ENCODE results near the gene ACSL3. TPM values are rescaled to one million over a fixed set of nuclear protein-coding genes. Genes with fewer than 3 reads are reported as not detected.

ACSL3 gene
- total and polyA plus RNA-seq, 3 donors from 2014 or later = 66.7 to 96.6 (median 87.4) TPM

- H3K9me3 ChIP-seq = no peaks in the 10 kb centered on the region
- WGBS, 2 donors = 64 to 72% methylated on average over 9 of the region's 9 CpGs
- TF ChIP-seq, protein P1, sequence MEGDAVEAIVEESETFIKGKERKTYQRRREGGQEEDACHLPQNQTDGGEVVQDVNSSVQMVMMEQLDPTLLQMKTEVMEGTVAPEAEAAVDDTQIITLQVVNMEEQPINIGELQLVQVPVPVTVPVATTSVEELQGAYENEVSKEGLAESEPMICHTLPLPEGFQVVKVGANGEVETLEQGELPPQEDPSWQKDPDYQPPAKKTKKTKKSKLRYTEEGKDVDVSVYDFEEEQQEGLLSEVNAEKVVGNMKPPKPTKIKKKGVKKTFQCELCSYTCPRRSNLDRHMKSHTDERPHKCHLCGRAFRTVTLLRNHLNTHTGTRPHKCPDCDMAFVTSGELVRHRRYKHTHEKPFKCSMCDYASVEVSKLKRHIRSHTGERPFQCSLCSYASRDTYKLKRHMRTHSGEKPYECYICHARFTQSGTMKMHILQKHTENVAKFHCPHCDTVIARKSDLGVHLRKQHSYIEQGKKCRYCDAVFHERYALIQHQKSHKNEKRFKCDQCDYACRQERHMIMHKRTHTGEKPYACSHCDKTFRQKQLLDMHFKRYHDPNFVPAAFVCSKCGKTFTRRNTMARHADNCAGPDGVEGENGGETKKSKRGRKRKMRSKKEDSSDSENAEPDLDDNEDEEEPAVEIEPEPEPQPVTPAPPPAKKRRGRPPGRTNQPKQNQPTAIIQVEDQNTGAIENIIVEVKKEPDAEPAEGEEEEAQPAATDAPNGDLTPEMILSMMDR (IDR thresholded peaks at IDR 0.05) = no peak
- no peak for TF ChIP-seq POLR2A (IDR thresholded peaks at IDR 0.05)
- no peak overlapping the region for H3K27ac ChIP-seq
- H3K27me3 ChIP-seq = no peaks in the 10 kb centered on the region
- no peaks in the 10 kb centered on the region for H3K36me3 ChIP-seq (ENCODE audit: low read depth, missing control alignments)
- H3K4me1 ChIP-seq = no peaks in the 10 kb centered on the region
- no peak overlapping the region for H3K4me3 ChIP-seq
- intact Hi-C loops (cut with DNase I; ENCODE audit: low total_unique reads) = no loop called here
- DNase-seq = no peak
Measured at GRCh38 chr2:222848862-222849261, 12.0 kb upstream of the ACSL3 start.

GRCh38 chr2:222851956-222852617 is 8.7 kb upstream of the ACSL3 start:
- Histone ChIP-seq H3K4me1 (no peaks in the 10 kb centered on the region), H3K27me3 (no peaks in the 10 kb centered on the region), H3K36me3 (ENCODE audit: low read depth, missing control alignments) (no peaks in the 10 kb centered on the region), H3K9me3 (no peaks in the 10 kb centered on the region), H3K4me3 (no peak overlapping the region), H3K27ac (no peak overlapping the region)
- 93 to 95% methylated on average over 3 of the region's 3 CpGs for WGBS, 2 donors
- TF ChIP-seq, protein P1 (IDR thresholded peaks at IDR 0.05) = no peak
- no peak for TF ChIP-seq POLR2A (IDR thresholded peaks at IDR 0.05)
- DNase-seq = no peak
- intact Hi-C loops (cut with DNase I; ENCODE audit: low total_unique reads) = no loop called here

GRCh38 chr2:222854773-222855700 is 5.8 kb upstream of the ACSL3 start:
- no peaks in the 10 kb centered on the region for H3K27me3 ChIP-seq
- peaks cover 5% of the 10 kb centered on the region for H3K4me1 ChIP-seq
- TF ChIP-seq POLR2A (IDR thresholded peaks at IDR 0.05) = no peak
- TF ChIP-seq, protein P1 (IDR thresholded peaks at IDR 0.05) = no peak
- no peaks in the 10 kb centered on the region for H3K9me3 ChIP-seq
- 89 to 96% methylated on average over 11 of the region's 11 CpGs for WGBS, 2 donors
- intact Hi-C loops (cut with DNase I; ENCODE audit: low total_unique reads) = no loop called here
- H3K4me3 ChIP-seq = no peak overlapping the region
- H3K36me3 ChIP-seq (ENCODE audit: low read depth, missing control alignments) = no peaks in the 10 kb centered on the region
- DNase-seq = no peak
- H3K27ac ChIP-seq = no peak overlapping the region

GRCh38 chr2:222859786-222860612 is 837 bp upstream of the ACSL3 start:
- Histone ChIP-seq H3K4me3 (peak overlapping the region; percentile 77 to 98), H3K9me3 (no peaks in the 10 kb centered on the region), H3K36me3 (ENCODE audit: low read depth, missing control alignments) (no peaks in the 10 kb centered on the region), H3K4me1 (peaks cover 35% of the 10 kb centered on the region), H3K27me3 (no peaks in the 10 kb centered on the region), H3K27ac (peak overlapping the region; percentile 73 to 96)
- no peak for TF ChIP-seq POLR2A (IDR thresholded peaks at IDR 0.05)
- TF ChIP-seq, protein P1 (IDR thresholded peaks at IDR 0.05) = no peak
- peak; percentile 39 for DNase-seq
- WGBS, 2 donors = 9 to 12% methylated on average over 10 of the region's 10 CpGs
- intact Hi-C loops (cut with DNase I; ENCODE audit: low total_unique reads) = no loop called here

Data from testis (tissue), 3 donors.